RWPE1 (cell line): Measurements from ENCODE around the gene RFX4.

Experiments
- CTCF ChIA-PET: fragments of 350-600 bp; sonication (Branson Sonifier 250); formaldehyde crosslinking; extraction: SDS; loops from one replicate; lab custom pipeline; 2021; lab: Yijun Ruan, JAX
- POLR2A ChIA-PET: fragments of 400-600 bp; formaldehyde crosslinking; extraction: SDS; loops from one replicate; lab custom pipeline; 2020; ENCODE audit warnings: antibody characterized with exemption; ENCODE audit not compliant: low non-redundant PET; lab: Yijun Ruan, JAX
- DNase-seq: peaks from one replicate; pipeline ENCODE4 v3.0.0; 2012; ENCODE audit warnings: low spot score
- H3K27ac ChIP-seq: fragments of 450-650 bp; 2 replicates; pipeline ENCODE4 v1.5.1; 2017
- CTCF ChIP-seq: fragments of 450-650 bp; conservative IDR thresholded peaks from 2 replicates; pipeline ENCODE4 v1.5.1; 2017; ENCODE audit warnings: low read depth, mild to moderate bottlenecking

Gene RFX4

GRCh38 chr12:106582641-106583230 is at the start of gene RFX4:
Gene RFX4 (plus strand): TSS chr12:106583004. CDS start chr12:106583321, 317 bp downstream.
- ChIA-PET CTCF (no interaction called here), POLR2A (no interaction called here)
- H3K27ac ChIP-seq = no peak within 1 kb of the TSS
- no peak for TF ChIP-seq CTCF
- DNase-seq = no peak

GRCh38 chr12:106541201-106541600 is 41.6 kb upstream of the RFX4 start:
- POLR2A ChIA-PET = no interaction called here
- CTCF ChIA-PET = no interaction called here
- no peak for DNase-seq
- H3K27ac ChIP-seq = no peak overlapping the region
- no peak for TF ChIP-seq CTCF

- no peak for DNase-seq
- TF ChIP-seq CTCF = no peak
- no peak overlapping the region for H3K27ac ChIP-seq
- ChIA-PET CTCF (no interaction called here), POLR2A (no interaction called here)
These were observed 31.4 kb upstream of the RFX4 start for GRCh38 chr12:106551410-106551809.

GRCh38 chr12:106552228-106552627 is 30.6 kb upstream of the RFX4 start:
- POLR2A ChIA-PET = no interaction called here
- DNase-seq = no peak
- CTCF ChIA-PET = no interaction called here
- no peak overlapping the region for H3K27ac ChIP-seq
- no peak for TF ChIP-seq CTCF

- no peak for TF ChIP-seq CTCF
- POLR2A ChIA-PET = no interaction called here
- no peak overlapping the region for H3K27ac ChIP-seq
- peak; percentile 31 for DNase-seq
- CTCF ChIA-PET = interaction anchor here (0.6 kb wide), 1 partner anchor 117 kb away, joined by 4 read pairs; no protein-coding TSS in a partner anchor
These were observed 18.0 kb upstream of the RFX4 start for GRCh38 chr12:106564678-106565329.

- ChIA-PET POLR2A (no interaction called here), CTCF (no interaction called here)
- no peak for DNase-seq
- no peak for TF ChIP-seq CTCF
- no peak overlapping the region for H3K27ac ChIP-seq
These were observed 16.0 kb upstream of the RFX4 start for GRCh38 chr12:106566771-106567170.
